Measurements from ENCODE around the gene NYAP2. TPM values are rescaled to one million over a fixed set of nuclear protein-coding genes. Genes with fewer than 3 reads are reported as not detected.

NYAP2 gene
- total RNA-seq, 2 donors from 2014 or later, result 0.52 TPM; not detected in 1

DNA sequence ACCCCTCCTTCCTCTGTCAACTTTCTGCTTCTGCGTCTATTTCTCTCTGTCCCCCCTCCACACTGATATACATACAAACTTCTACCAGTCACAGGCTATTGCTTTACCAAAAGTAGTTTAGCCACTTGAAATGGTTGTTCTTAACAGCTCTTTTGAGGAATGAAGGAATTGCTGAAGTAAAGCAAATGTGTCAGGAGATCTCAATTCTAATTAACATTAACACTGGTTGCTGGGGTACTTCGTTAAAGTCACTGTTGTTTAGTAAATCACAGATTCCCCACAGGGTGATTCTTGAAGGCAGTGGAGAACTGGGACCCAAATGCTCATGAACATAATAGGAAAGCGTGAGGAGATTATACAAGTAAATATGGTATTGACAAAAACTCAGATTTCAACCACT lies 232.8 kb downstream of the NYAP2 start:
- H3K27me3 ChIP-seq, result no peaks in the 10 kb centered on the region
- ATAC-seq (no peak), DNase-seq (no peak)
- no peak overlapping the region for H3K4me3 ChIP-seq
- no peaks in the 10 kb centered on the region for H3K36me3 ChIP-seq (replicated peaks in 1 of 2; ENCODE audit: insufficient read depth in 1 of 2, low read depth in 2 of 2)
- intact Hi-C loops (cut with DNase I), result no loop called here
- TF ChIP-seq POLR2A (IDR thresholded peaks at IDR 0.05), result no peak
- TF ChIP-seq, protein P1, sequence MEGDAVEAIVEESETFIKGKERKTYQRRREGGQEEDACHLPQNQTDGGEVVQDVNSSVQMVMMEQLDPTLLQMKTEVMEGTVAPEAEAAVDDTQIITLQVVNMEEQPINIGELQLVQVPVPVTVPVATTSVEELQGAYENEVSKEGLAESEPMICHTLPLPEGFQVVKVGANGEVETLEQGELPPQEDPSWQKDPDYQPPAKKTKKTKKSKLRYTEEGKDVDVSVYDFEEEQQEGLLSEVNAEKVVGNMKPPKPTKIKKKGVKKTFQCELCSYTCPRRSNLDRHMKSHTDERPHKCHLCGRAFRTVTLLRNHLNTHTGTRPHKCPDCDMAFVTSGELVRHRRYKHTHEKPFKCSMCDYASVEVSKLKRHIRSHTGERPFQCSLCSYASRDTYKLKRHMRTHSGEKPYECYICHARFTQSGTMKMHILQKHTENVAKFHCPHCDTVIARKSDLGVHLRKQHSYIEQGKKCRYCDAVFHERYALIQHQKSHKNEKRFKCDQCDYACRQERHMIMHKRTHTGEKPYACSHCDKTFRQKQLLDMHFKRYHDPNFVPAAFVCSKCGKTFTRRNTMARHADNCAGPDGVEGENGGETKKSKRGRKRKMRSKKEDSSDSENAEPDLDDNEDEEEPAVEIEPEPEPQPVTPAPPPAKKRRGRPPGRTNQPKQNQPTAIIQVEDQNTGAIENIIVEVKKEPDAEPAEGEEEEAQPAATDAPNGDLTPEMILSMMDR (IDR thresholded peaks at IDR 0.05), result no peak
- 80 to 81% methylated on average over 3 of the region's 3 CpGs for WGBS, 2 donors
- no peaks in the 10 kb centered on the region for H3K4me1 ChIP-seq
- no peaks in the 10 kb centered on the region for H3K9me3 ChIP-seq
- no peak overlapping the region for H3K27ac ChIP-seq

DNA sequence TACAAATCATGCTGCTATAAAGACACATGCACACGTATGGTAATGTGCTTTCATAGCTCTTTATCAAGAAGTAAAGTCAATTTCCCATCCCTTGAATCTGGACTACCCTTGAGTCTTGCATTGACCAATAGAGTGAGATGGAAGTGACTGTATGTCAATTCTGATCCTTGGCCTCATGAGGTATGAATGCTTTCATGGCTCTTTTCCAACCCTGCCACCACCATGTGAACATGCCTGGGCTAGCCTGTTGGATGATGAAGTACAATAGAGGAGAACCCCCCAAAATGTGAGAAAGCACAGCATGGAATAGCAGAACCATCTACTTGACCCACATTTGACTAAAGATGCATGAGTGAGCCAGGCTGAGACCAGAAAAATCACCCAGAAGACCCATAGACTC lies 237.0 kb downstream of the NYAP2 start:
- Histone ChIP-seq H3K9me3 (no peaks in the 10 kb centered on the region), H3K36me3 (replicated peaks in 1 of 2; ENCODE audit: insufficient read depth in 1 of 2, low read depth in 2 of 2) (no peaks in the 10 kb centered on the region), H3K4me3 (no peak overlapping the region), H3K27ac (no peak overlapping the region), H3K4me1 (no peaks in the 10 kb centered on the region), H3K27me3 (no peaks in the 10 kb centered on the region)
- 85 to 89% methylated on average over 1 of the region's 1 CpG for WGBS, 2 donors
- ATAC-seq (no peak), DNase-seq (no peak)
- intact Hi-C loops (cut with DNase I), result no loop called here
- TF ChIP-seq, protein P1 (IDR thresholded peaks at IDR 0.05), result no peak
- TF ChIP-seq POLR2A (IDR thresholded peaks at IDR 0.05), result no peak

DNA sequence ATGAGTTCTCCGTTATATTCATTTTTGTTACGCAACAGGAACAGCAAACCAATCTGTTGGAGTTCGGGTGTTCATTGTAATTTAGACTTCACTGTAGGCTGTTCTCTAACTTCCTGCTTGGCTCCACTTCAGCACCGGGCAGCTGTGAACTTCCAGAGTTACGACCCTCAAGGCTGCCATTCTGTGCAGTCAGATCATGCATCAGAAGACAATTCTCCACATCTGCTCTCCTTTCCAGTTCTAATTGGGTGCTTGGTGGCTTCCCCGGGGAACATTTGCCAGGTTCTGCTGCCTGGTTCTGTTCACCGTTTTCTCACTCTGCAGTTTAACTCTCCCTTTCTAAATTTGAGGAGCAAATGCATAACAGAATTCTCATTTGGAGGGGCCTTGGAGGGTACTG lies 237.7 kb downstream of the NYAP2 start:
- intact Hi-C loops (cut with DNase I), result no loop called here
- Histone ChIP-seq H3K36me3 (replicated peaks in 1 of 2; ENCODE audit: insufficient read depth in 1 of 2, low read depth in 2 of 2) (no peaks in the 10 kb centered on the region), H3K9me3 (no peaks in the 10 kb centered on the region), H3K27ac (no peak overlapping the region), H3K4me1 (no peaks in the 10 kb centered on the region), H3K27me3 (no peaks in the 10 kb centered on the region), H3K4me3 (no peak overlapping the region)
- DNase-seq (peak; percentile 18 to 43 (median 34)), ATAC-seq (no peak)
- WGBS, 2 donors, result 14 to 29% methylated on average over 7 of the region's 7 CpGs
- TF ChIP-seq, protein P1 (IDR thresholded peaks at IDR 0.05), result no peak
- no peak for TF ChIP-seq POLR2A (IDR thresholded peaks at IDR 0.05)

DNA sequence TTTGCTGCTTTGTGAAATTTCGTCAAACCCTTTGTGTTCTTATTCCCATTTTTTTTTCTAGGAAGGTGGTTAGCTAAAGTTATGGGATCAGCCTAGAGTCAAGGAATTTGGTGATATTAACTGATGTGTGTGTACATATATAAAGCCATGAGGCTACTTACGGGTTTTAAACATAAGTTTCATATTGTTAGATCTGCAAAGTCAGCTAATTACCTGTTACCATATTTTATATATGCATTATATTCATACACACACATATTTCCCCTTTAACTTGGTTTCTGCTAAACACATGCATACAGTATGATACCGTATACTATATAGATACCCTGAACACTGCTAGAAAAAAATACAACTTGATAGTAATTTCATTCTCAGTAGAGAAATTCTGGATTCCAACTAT lies 241.0 kb downstream of the NYAP2 start:
- intact Hi-C loops (cut with DNase I), result no loop called here
- no peak overlapping the region for H3K27ac ChIP-seq
- 82 to 86% methylated on average over 3 of the region's 3 CpGs for WGBS, 2 donors
- H3K4me3 ChIP-seq, result no peak overlapping the region
- H3K9me3 ChIP-seq, result no peaks in the 10 kb centered on the region
- no peaks in the 10 kb centered on the region for H3K4me1 ChIP-seq
- ATAC-seq (no peak), DNase-seq (no peak)
- TF ChIP-seq, protein P1 (IDR thresholded peaks at IDR 0.05), result no peak
- TF ChIP-seq POLR2A (IDR thresholded peaks at IDR 0.05), result no peak
- no peaks in the 10 kb centered on the region for H3K36me3 ChIP-seq (replicated peaks in 1 of 2; ENCODE audit: insufficient read depth in 1 of 2, low read depth in 2 of 2)
- H3K27me3 ChIP-seq, result no peaks in the 10 kb centered on the region

DNA sequence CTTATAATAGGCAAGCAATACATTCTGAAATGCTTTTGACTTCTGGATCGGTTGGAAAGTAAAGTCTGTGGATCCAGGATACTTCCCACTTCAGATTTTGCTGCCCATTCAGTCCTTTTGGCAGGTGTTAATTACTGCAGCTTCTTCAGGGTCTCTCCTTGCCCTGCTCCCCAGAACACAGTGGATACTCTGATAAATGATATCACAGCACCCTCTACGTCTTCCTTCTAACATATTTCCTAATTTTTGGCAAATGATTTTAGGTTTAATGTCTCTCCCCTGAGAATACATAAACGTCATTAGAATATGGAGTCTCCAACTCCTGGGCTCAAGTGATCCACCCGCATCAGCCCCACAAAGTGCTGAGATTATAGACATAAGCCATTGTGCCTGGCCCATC lies 249.8 kb downstream of the NYAP2 start:
- Histone ChIP-seq H3K9me3 (no peaks in the 10 kb centered on the region), H3K36me3 (replicated peaks in 1 of 2; ENCODE audit: insufficient read depth in 1 of 2, low read depth in 2 of 2) (no peaks in the 10 kb centered on the region), H3K4me3 (no peak overlapping the region), H3K27me3 (no peaks in the 10 kb centered on the region), H3K4me1 (no peaks in the 10 kb centered on the region), H3K27ac (no peak overlapping the region)
- DNase-seq, result no peak
- TF ChIP-seq POLR2A (IDR thresholded peaks at IDR 0.05), result no peak
- TF ChIP-seq, protein P1 (IDR thresholded peaks at IDR 0.05), result no peak
- 59 to 63% methylated on average over 4 of the region's 4 CpGs for WGBS, 2 donors
- no peak for ATAC-seq
- intact Hi-C loops (cut with DNase I), result no loop called here
